ES-I3 (cell line): ENCODE data around the gene PTPRE.
"Not testable (repeated sequence)": the region's sequence is repeated elsewhere in the genome, so short reads cannot be mapped to it uniquely, and the experiment has no call there.

Experiments used
- H3K36me3 ChIP-seq: 2 replicates; pipeline ENCODE4 v1.6.1; 2013; ENCODE audit warnings: mild to moderate bottlenecking, low read length, control low read depth, moderate library complexity; ENCODE audit not compliant: insufficient read depth
- H3K4me1 ChIP-seq: 2 replicates; pipeline ENCODE4 v1.6.1; 2013; ENCODE audit warnings: mild to moderate bottlenecking, control low read depth, low read length; ENCODE audit not compliant: insufficient read depth
- H3K9ac ChIP-seq: 2 replicates; pipeline ENCODE4 v1.6.1; 2013; ENCODE audit warnings: low read depth, mild to moderate bottlenecking, low read length, moderate library complexity
- H3K9me3 ChIP-seq: 2 replicates; pipeline ENCODE4 v1.6.1; 2013; ENCODE audit warnings: mild to moderate bottlenecking, low read length, moderate library complexity; ENCODE audit not compliant: control insufficient read depth, insufficient read depth

PTPRE gene

DNA sequence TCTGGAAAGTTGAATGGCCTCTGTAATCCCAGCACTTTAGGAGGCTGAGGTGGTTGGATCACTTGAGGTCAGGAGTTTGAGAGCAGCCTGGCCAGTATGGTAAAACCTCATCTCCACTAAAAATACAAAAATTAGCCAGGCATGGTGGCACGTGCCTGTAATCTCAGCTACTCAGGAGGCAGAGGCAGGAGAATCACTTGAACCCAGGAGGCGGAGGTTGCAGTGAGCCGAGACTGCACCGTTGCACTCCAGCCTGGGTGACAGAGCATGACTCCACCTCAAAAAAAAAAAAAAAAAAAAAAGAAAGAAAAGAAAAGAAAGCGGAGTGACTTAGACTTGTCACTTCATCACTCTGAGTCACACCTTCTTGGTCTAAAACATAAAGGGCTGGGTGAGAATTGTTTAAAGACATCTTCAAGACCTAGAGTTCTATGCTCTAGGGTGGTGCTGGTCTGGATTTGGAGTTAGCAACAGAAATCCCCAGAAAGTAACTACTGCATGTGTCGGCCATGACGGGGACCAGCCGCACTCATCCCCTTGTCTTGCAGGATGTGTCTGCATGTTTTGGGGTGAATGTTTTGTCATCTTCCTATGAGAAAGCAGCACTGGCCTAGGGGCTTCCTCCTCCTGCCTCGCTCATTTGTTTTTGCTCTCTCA, 83.4 kb downstream of the PTPRE start:
- not testable (repeated sequence) for H3K36me3 ChIP-seq, H3K9ac ChIP-seq, H3K4me1 ChIP-seq, H3K9me3 ChIP-seq

- H3K36me3 ChIP-seq = no peaks in the 10 kb centered on the region
- no peaks in the 10 kb centered on the region for H3K4me1 ChIP-seq
- no peak overlapping the region for H3K9ac ChIP-seq
- H3K9me3 ChIP-seq = no peaks in the 10 kb centered on the region
Observed at GRCh38 chr10:127990846-127991542, 84.1 kb downstream of the PTPRE start.

DNA sequence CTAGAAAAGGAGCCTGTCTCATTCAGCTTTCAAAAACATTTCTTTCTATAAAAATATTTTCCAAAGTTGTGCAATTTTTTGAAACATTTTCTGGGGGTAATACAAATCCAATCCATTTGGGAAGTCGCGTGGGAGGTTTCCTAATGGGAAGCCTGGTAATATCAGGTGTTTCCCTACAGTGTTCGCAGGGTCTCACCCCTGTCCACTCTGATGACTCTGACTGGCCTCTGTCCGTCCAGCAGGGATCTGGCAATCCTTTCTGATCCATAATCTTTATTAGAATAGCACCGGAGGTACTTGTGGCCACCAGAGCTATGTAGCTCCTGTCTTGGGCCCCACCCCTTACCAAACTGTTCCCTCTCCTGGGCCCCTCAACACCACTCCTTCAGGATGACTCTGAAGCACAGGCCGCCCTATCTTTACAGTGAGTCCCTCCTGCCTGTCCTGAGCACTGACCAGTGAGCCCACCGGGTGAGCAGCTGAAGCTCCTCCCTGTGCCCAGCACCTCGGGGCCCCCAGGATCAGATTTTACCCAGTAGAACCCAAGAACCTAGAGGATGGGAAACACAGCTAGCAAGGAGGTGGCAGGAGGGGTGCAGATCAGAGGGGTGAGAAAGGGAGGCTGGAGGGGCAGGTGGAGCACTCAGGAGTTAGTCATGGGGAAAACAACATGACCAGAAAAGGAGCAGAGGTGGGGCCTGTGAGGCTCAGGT, 84.8 kb downstream of the PTPRE start:
- H3K36me3 ChIP-seq = no peaks in the 10 kb centered on the region
- H3K9me3 ChIP-seq = no peaks in the 10 kb centered on the region
- H3K9ac ChIP-seq = no peak overlapping the region
- no peaks in the 10 kb centered on the region for H3K4me1 ChIP-seq

- Histone ChIP-seq H3K36me3 (no peaks in the 10 kb centered on the region), H3K9ac (no peak overlapping the region), H3K4me1 (no peaks in the 10 kb centered on the region), H3K9me3 (no peaks in the 10 kb centered on the region)
Observed at GRCh38 chr10:127992376-127992775, 85.5 kb downstream of the PTPRE start.

GRCh38 chr10:127993056-127993690, 86.3 kb downstream of the PTPRE start:
- Histone ChIP-seq H3K9ac (no peak overlapping the region), H3K36me3 (no peaks in the 10 kb centered on the region), H3K9me3 (no peaks in the 10 kb centered on the region), H3K4me1 (no peaks in the 10 kb centered on the region)

- no peaks in the 10 kb centered on the region for H3K4me1 ChIP-seq
- no peaks in the 10 kb centered on the region for H3K36me3 ChIP-seq
- no peak overlapping the region for H3K9ac ChIP-seq
- no peaks in the 10 kb centered on the region for H3K9me3 ChIP-seq
Observed at GRCh38 chr10:127995939-127996338, 89.0 kb downstream of the PTPRE start.

DNA sequence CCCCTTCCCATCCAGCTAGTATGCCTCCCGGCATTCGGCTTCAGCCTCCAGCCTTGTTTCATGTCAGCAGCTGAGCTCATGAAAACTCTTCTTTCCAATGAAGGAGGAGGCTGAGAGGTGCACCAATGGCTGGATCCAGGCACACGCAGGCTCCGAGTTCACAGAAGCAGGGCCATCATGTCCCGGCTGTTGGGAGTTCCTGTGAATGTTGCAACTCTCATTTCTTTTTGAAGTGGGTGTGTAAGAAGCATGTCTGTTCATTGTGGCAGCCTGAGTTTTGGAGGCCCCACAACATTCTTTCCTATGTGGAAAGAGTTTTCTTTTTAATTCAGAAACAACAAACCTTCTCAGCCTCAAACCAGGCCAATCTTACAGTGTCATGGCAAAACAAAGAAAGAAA, 89.7 kb downstream of the PTPRE start:
- H3K9me3 ChIP-seq = no peaks in the 10 kb centered on the region
- no peaks in the 10 kb centered on the region for H3K4me1 ChIP-seq
- H3K9ac ChIP-seq = no peak overlapping the region
- no peaks in the 10 kb centered on the region for H3K36me3 ChIP-seq

GRCh38 chr10:127997271-127997670, 90.4 kb downstream of the PTPRE start:
- no peaks in the 10 kb centered on the region for H3K36me3 ChIP-seq
- H3K9me3 ChIP-seq = no peaks in the 10 kb centered on the region
- H3K9ac ChIP-seq = no peak overlapping the region
- H3K4me1 ChIP-seq = no peaks in the 10 kb centered on the region

DNA sequence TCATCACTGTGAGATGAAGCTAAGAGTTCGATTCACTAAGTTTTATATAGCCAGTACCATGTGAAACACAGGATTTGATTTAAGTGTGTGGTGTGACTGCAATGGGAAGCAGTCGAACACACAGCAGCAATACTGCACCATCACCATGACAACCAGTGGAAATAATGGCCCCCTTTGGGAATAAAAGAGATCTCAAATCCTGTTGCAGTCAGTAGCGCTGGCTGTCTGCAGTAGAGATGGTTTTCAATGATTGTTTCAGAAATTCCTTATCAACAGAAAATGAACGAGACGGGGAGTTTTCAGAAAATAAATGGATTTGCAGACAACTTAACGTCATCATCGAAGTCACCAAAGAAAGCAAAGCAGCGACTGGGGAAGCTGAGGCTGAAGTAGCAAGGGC, 91.0 kb downstream of the PTPRE start:
- no peaks in the 10 kb centered on the region for H3K9me3 ChIP-seq
- no peaks in the 10 kb centered on the region for H3K36me3 ChIP-seq
- no peak overlapping the region for H3K9ac ChIP-seq
- H3K4me1 ChIP-seq = no peaks in the 10 kb centered on the region

DNA sequence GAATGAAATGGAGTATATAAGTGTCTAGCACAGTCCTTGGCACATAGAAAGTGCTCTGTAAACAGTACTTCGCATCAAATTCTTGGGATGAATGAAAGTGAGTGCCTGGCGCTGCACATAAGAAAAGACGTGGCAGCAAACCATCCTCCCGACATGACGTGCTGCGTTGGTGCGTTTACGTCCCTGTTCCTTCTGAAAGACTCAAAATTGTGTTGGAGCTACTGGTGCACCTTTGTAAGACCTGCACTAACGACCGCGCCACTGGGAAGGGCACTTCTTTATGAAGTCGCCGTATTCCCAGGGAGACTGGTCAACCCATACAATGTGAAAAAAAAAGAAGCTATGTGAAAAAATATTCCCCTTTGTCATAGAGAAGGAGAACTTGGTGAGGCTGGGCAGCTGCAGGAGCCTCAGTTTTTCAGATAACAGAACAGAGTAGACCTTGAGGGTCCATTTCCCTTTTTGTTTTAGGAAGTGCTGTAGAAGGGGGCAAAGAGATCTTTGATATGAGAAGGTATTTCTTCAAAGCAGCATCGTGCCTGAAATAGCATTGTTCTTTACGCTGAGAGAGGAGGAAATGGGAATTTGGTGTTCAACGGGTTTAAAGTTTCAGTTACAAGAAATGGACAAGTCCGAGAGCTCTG, 91.7 kb downstream of the PTPRE start:
- Histone ChIP-seq H3K4me1 (no peaks in the 10 kb centered on the region), H3K9me3 (no peaks in the 10 kb centered on the region), H3K36me3 (no peaks in the 10 kb centered on the region), H3K9ac (no peak overlapping the region)

DNA sequence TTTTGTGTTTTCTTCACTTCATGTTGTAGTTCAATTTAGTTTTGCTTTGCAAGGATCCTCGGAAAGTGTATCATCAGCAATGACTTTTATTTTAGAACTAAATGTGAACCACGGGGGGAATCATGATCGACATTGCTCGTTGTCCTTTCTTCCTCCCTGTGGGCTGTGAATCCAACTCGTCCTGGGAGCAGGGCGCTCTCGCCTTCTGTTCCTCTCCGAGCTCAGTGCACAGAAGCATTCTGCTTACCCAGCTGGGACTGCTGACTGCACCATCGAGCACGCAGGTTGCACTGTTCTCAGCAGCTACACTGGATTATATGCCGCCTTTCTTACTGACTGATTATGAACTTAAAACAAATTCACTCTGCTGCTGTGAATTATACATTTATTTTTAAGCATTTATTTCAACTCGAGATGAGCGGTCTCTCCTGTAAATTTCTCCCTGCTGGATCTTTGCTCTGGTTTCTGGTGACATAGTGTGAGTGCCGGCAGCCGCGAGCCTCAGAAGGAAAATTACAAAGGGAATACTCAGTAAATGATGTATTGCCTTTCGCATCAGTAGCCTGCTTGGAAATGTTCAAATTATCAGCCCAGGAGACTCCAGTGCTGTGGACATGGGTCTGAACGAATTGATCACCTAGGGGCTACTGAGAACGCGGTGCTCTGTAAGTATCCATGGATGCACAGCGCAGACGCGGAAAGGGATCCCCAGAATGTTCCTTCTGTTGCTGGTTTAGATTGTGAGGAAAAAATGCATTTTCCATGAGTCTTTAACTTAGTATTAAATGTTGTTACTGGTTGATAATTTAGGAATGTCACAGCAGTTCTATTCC, 92.6 kb downstream of the PTPRE start:
- no peak overlapping the region for H3K9ac ChIP-seq
- no peaks in the 10 kb centered on the region for H3K4me1 ChIP-seq
- H3K9me3 ChIP-seq = no peaks in the 10 kb centered on the region
- H3K36me3 ChIP-seq = no peaks in the 10 kb centered on the region

- H3K9ac ChIP-seq = no peak overlapping the region
Observed at GRCh38 chr10:128000471-128001362, 93.8 kb downstream of the PTPRE start.

DNA sequence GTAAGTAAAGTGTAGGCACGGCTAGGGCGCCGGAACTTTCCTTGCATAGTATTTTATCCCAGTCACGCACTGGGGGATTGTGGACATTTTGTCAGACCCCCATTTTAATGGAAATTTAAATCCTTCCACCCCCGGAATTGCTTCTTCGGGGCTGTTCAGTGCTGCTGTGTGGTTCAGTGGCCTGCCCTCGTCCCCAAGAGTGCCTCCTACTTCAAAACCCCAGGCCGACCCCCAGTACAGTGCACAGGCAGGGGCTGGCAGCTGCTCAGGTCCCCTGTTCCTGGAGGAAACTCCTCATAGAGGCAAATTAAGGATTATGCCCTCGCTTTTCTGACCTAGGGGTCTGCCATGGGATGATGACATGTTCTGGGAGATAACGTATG, 94.5 kb downstream of the PTPRE start:
- H3K9ac ChIP-seq = no peak overlapping the region
- no peaks in the 10 kb centered on the region for H3K9me3 ChIP-seq
- H3K36me3 ChIP-seq = no peaks in the 10 kb centered on the region
- no peaks in the 10 kb centered on the region for H3K4me1 ChIP-seq

More at GRCh38 chr10:128000471-128001362, 93.8 kb downstream of the PTPRE start:
- Histone ChIP-seq H3K36me3 (no peaks in the 10 kb centered on the region), H3K9me3 (no peaks in the 10 kb centered on the region), H3K4me1 (no peaks in the 10 kb centered on the region)
